H9 (cell line): ENCODE measurements around the gene ACOT7. TPM values are rescaled to one million over a fixed set of nuclear protein-coding genes. Genes with fewer than 3 reads are reported as not detected.
A peak's percentile ranks its signal among the peaks of the same experiment; 100 is the strongest.

ENCODE experiments used
- DNase-seq: peaks from one replicate; pipeline ENCODE4 v3.0.0-alpha.2; 2017
- H2AFZ ChIP-seq: one replicate; pipeline ENCODE4 v1.6.1; 2013; ENCODE audit warnings: mild to moderate bottlenecking, low read length, control low read depth, moderate library complexity
- H2AK5ac ChIP-seq: 2 replicates; pipeline ENCODE4 v1.6.1; 2013; ENCODE audit warnings: low read length, control low read depth, mixed read lengths; ENCODE audit not compliant: insufficient read length
- H2BK120ac ChIP-seq: one replicate; pipeline ENCODE4 v1.6.1; 2013; ENCODE audit warnings: low read depth, mild to moderate bottlenecking, low read length, control low read depth, inconsistent platforms; ENCODE audit not compliant: poor library complexity, severe bottlenecking
- H2BK12ac ChIP-seq: 2 replicates; pipeline ENCODE4 v1.6.1; 2013; ENCODE audit warnings: low read length, control low read depth, mixed read lengths, low read depth; ENCODE audit not compliant: insufficient read length
- H2BK15ac ChIP-seq: 2 replicates; pipeline ENCODE4 v1.6.1; 2013; ENCODE audit warnings: low read depth, low read length, control low read depth
- H2BK20ac ChIP-seq: one replicate; pipeline ENCODE4 v1.6.1; 2013; ENCODE audit warnings: low read depth, mild to moderate bottlenecking, low read length, control low read depth, inconsistent platforms; ENCODE audit not compliant: poor library complexity, severe bottlenecking
- H2BK5ac ChIP-seq: 2 replicates; pipeline ENCODE4 v1.6.1; 2013; ENCODE audit warnings: low read length, control low read depth, mixed read lengths; ENCODE audit not compliant: insufficient read length
- H3K14ac ChIP-seq: 2 replicates; pipeline ENCODE4 v1.6.1; 2013; ENCODE audit warnings: low read length, control low read depth; ENCODE audit not compliant: insufficient read depth
- H3K18ac ChIP-seq: 2 replicates; pipeline ENCODE4 v1.6.1; 2013; ENCODE audit warnings: low read depth, mild to moderate bottlenecking, mixed read lengths, low read length, control low read depth; ENCODE audit not compliant: insufficient read length
- H3K23ac ChIP-seq: 2 replicates; pipeline ENCODE4 v1.6.1; 2013; ENCODE audit warnings: low read length, control low read depth, mixed read lengths, low read depth; ENCODE audit not compliant: insufficient read length
- H3K23me2 ChIP-seq: 2 replicates; pipeline ENCODE4 v1.6.1; 2013; ENCODE audit warnings: low read depth, mild to moderate bottlenecking, mixed read lengths, low read length, control low read depth; ENCODE audit not compliant: insufficient read length, poor library complexity, severe bottlenecking
- H3K27ac ChIP-seq: 2 replicates; pipeline ENCODE4 v1.5.1; 2013; ENCODE audit warnings: low read length, control low read depth, mixed read lengths, low read depth; ENCODE audit not compliant: insufficient read length
- H3K27me3 ChIP-seq: 2 replicates; pipeline ENCODE4 v1.6.1; 2013; ENCODE audit warnings: low read length, control low read depth, inconsistent platforms; ENCODE audit not compliant: insufficient read depth
- H3K4ac ChIP-seq: 2 replicates; pipeline ENCODE4 v1.6.1; 2013; ENCODE audit warnings: low read depth, mild to moderate bottlenecking, control low read depth, inconsistent platforms, low read length, moderate library complexity
- H3K4me1 ChIP-seq: 2 replicates; pipeline ENCODE4 v1.6.1; 2013; ENCODE audit warnings: low read length, control low read depth, inconsistent platforms; ENCODE audit not compliant: insufficient read depth
- H3K4me2 ChIP-seq: 2 replicates; pipeline ENCODE4 v1.6.1; 2013; ENCODE audit warnings: low read length, control low read depth, mixed read lengths; ENCODE audit not compliant: insufficient read length, insufficient read depth
- H3K56ac ChIP-seq: 2 replicates; pipeline ENCODE4 v1.6.1; 2013; ENCODE audit warnings: low read depth, mild to moderate bottlenecking, mixed read lengths, low read length, control low read depth; ENCODE audit not compliant: insufficient read length
- H3K79me1 ChIP-seq: 2 replicates; pipeline ENCODE4 v1.6.1; 2013; ENCODE audit warnings: low read depth, mild to moderate bottlenecking, moderate library complexity, low read length, control low read depth, inconsistent platforms; ENCODE audit not compliant: insufficient read depth, poor library complexity, severe bottlenecking
- H3K79me2 ChIP-seq: 2 replicates; pipeline ENCODE4 v1.6.1; 2013; ENCODE audit warnings: low read length, control low read depth, inconsistent platforms; ENCODE audit not compliant: insufficient read depth
- H3K9ac ChIP-seq: 2 replicates; pipeline ENCODE4 v1.6.1; 2013; ENCODE audit warnings: low read length, control low read depth, mixed read lengths; ENCODE audit not compliant: insufficient read length; ENCODE audit errors: extremely low read depth
- H3K9me3 ChIP-seq: one replicate; pipeline ENCODE4 v1.6.1; 2013; ENCODE audit warnings: low read depth, low read length, inconsistent platforms; ENCODE audit not compliant: control insufficient read depth
- H3T11ph ChIP-seq: one replicate; pipeline ENCODE4 v1.6.1; 2013; ENCODE audit warnings: mild to moderate bottlenecking, low read length, control low read depth, inconsistent platforms
- H4K20me1 ChIP-seq: one replicate; pipeline ENCODE4 v1.6.1; 2013; ENCODE audit not compliant: control insufficient read depth, insufficient read length, insufficient read depth
- H4K5ac ChIP-seq: 2 replicates; pipeline ENCODE4 v1.6.1; 2013; ENCODE audit warnings: low read depth, mild to moderate bottlenecking, mixed read lengths, low read length, control low read depth; ENCODE audit not compliant: insufficient read length
- H4K8ac ChIP-seq: replicated peaks from 2 replicates; pipeline ENCODE4 v1.6.1; 2013; ENCODE audit warnings: low read length, control low read depth, mixed read lengths, low read depth; ENCODE audit not compliant: insufficient read length
- H4K91ac ChIP-seq: 2 replicates; pipeline ENCODE4 v1.6.1; 2013; ENCODE audit warnings: low read depth, mild to moderate bottlenecking, moderate library complexity, mixed read lengths, low read length, control low read depth; ENCODE audit not compliant: insufficient read length
- H3K27ac Mint-ChIP-seq, 3 experiments: 2 replicates in 2 of 3; 3 replicates in 1 of 3; pipeline ENCODE4 v1.8.0; 2020 to 2021; ENCODE audit warnings: mixed read lengths in 3 of 3, mild to moderate bottlenecking in 1 of 3, moderate library complexity in 1 of 3
- H3K27me3 Mint-ChIP-seq: 2 replicates; pipeline ENCODE4 v1.8.0; 2021; ENCODE audit warnings: low read depth, mild to moderate bottlenecking, moderate library complexity, mixed read lengths
- H3K36me3 Mint-ChIP-seq, 3 experiments: 2 replicates in 2 of 3; 3 replicates in 1 of 3; pipeline ENCODE4 v1.8.0; 2020 to 2021; ENCODE audit warnings: low read depth in 3 of 3, mixed read lengths in 3 of 3; ENCODE audit not compliant: insufficient read depth in 1 of 3
- H3K4me1 Mint-ChIP-seq, 2 experiments: 2 replicates each; pipeline ENCODE4 v1.8.0; 2020; ENCODE audit warnings: mixed read lengths in 2 of 2
- H3K4me3 Mint-ChIP-seq, 2 experiments: 2 replicates in 1 of 2; 3 replicates in 1 of 2; pipeline ENCODE4 v1.8.0; 2020 to 2021; ENCODE audit warnings: mild to moderate bottlenecking in 2 of 2, mixed read lengths in 2 of 2, moderate library complexity in 1 of 2
- H3K9me3 Mint-ChIP-seq, 2 experiments: 2 replicates in 1 of 2; 3 replicates in 1 of 2; pipeline ENCODE4 v1.8.0; 2020; ENCODE audit warnings: mild to moderate bottlenecking in 2 of 2, mixed read lengths in 2 of 2, moderate library complexity in 1 of 2
- WGBS: extraction: QIAGEN DNeasy Blood & Tissue Kit; methylation state at CpG from one replicate; pipeline ENCODE4 v1.1.7; 2013; ENCODE audit warnings: missing lambda C conversion rate, low lambda C conversion rate, mixed read lengths; ENCODE audit not compliant: insufficient read length; ENCODE audit errors: extremely low coverage; 5-methylcytosine and 5-hydroxymethylcytosine counted together
- total RNA-seq: library from RNA; stranded (reverse); gene quantifications from 2 replicates; pipeline ENCODE4 v1.2.1, GENCODE V29; 2021
- TF ChIP-seq, protein P1 (sequence below): fragments of 200-600 bp; sonication (generic); conservative IDR thresholded peaks from 3 replicates; pipeline ENCODE4 v1.8.0; 2021; ENCODE audit warnings: antibody characterized with exemption, mild to moderate bottlenecking

The ACOT7 gene
- total RNA-seq, 1 experiment from 2014 or later, result 87.4 TPM

DNA sequence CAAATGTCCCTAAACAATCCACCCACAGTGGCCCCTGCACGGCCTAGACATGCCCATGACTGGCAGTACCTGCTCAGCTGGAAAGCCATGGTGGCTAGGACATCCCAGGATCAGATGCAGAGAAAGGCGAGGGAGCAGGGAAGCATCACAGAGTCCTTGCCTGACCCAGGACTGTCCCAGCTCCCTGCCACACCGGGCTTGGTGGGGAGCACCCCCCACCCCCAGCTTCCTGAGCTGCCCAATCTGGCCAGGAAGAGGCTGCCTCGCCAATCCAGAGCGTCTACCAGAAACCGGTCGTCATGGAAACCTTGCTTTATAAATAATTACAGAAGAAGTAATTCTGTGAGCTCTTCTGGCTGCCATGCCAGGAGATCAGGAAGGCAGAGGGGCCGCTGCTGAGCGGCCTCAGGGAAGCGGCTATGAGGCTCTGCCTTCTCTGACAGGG, 34.8 kb downstream of the ACOT7 start:
- Mint-ChIP-seq H3K36me3 (peaks cover 5 to 7% (median 7%) of the 10 kb centered on the region in 3 experiments; a peak in 4 of 7 replicates), H3K4me3 (no peak overlapping the region), H3K9me3 (peaks cover 5 to 6% of the 10 kb centered on the region in 2 experiments; a peak in 4 of 5 replicates), H3K27me3 (peaks cover 2% of the 10 kb centered on the region; the same call in 1 of the 2 replicates), H3K4me1 (peaks cover 28 to 43% of the 10 kb centered on the region in 2 experiments), H3K27ac (no peak overlapping the region)
- no CpG with 5 or more reads among the region's 10 CpGs for WGBS
- H3T11ph ChIP-seq, result no peak overlapping the region
- H2BK5ac ChIP-seq, result no peak overlapping the region
- TF ChIP-seq, protein P1, sequence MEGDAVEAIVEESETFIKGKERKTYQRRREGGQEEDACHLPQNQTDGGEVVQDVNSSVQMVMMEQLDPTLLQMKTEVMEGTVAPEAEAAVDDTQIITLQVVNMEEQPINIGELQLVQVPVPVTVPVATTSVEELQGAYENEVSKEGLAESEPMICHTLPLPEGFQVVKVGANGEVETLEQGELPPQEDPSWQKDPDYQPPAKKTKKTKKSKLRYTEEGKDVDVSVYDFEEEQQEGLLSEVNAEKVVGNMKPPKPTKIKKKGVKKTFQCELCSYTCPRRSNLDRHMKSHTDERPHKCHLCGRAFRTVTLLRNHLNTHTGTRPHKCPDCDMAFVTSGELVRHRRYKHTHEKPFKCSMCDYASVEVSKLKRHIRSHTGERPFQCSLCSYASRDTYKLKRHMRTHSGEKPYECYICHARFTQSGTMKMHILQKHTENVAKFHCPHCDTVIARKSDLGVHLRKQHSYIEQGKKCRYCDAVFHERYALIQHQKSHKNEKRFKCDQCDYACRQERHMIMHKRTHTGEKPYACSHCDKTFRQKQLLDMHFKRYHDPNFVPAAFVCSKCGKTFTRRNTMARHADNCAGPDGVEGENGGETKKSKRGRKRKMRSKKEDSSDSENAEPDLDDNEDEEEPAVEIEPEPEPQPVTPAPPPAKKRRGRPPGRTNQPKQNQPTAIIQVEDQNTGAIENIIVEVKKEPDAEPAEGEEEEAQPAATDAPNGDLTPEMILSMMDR, result no peak
- no peak overlapping the region for H3K23ac ChIP-seq
- no peak overlapping the region for H2BK12ac ChIP-seq
- DNase-seq, result no peak
- H2AK5ac ChIP-seq, result no peak overlapping the region
- H4K5ac ChIP-seq, result no peak overlapping the region
- H4K20me1 ChIP-seq, result no peaks in the 10 kb centered on the region
- H3K4me2 ChIP-seq, result no peak overlapping the region
- H3K9ac ChIP-seq, result no peak overlapping the region
- peak overlapping the region; percentile 6; the same call in 1 of the 2 replicates for H3K14ac ChIP-seq
- H3K27ac ChIP-seq, result no peak overlapping the region
- H3K79me1 ChIP-seq, result no peaks in the 10 kb centered on the region
- no peak overlapping the region for H2AFZ ChIP-seq
- H3K4me1 ChIP-seq, result no peaks in the 10 kb centered on the region
- no peak overlapping the region for H4K91ac ChIP-seq
- no peak overlapping the region for H3K56ac ChIP-seq
- H3K18ac ChIP-seq, result peak overlapping the region; percentile 9
- no peak overlapping the region for H2BK15ac ChIP-seq
- H4K8ac ChIP-seq, result no peak overlapping the region
- H3K4ac ChIP-seq, result no peak overlapping the region
- no peak overlapping the region for H2BK120ac ChIP-seq
- peaks cover 5% of the 10 kb centered on the region; the same call in 1 of the 2 replicates for H3K79me2 ChIP-seq
- no peaks in the 10 kb centered on the region for H3K27me3 ChIP-seq
- H3K23me2 ChIP-seq, result no peaks in the 10 kb centered on the region
- no peaks in the 10 kb centered on the region for H3K9me3 ChIP-seq
- H2BK20ac ChIP-seq, result no peak overlapping the region
